ENCODE measurements around the gene TRIP10. TPM values are rescaled to one million over a fixed set of nuclear protein-coding genes. Genes with fewer than 3 reads are reported as not detected.
A peak's percentile ranks its signal among the peaks of the same experiment; 100 is the strongest.

Gene TRIP10
- total and polyA plus RNA-seq, 2 of the 13 experiments (the other 11 are each of a cell fraction or from before 2014, with no cell fraction given), result 32.5 to 33.2 TPM

GRCh38 chr19:6752256-6753177 lies 13.0 kb downstream of the TRIP10 start (continued):
- TF ChIP-seq RERE (CRISPR knock-in tag; IDR thresholded peaks at IDR 0.05; ENCODE audit: low read depth), result no peak
- no peak for TF ChIP-seq ZNF737 (CRISPR knock-in tag; IDR thresholded peaks at IDR 0.05; ENCODE audit: borderline replicate concordance)
- no peak for TF ChIP-seq CSRNP2 (CRISPR knock-in tag; conservative IDR thresholded peaks at IDR 0.05; ENCODE audit: low read depth)
- no peak for TF ChIP-seq ZMAT5 (CRISPR knock-in tag; IDR thresholded peaks at IDR 0.05; ENCODE audit: borderline replicate concordance, low read depth)
- 0 out of 2 replicates have a peak, but pooled peaks have one; percentile 67 for TF ChIP-seq ZSCAN12 (CRISPR knock-in tag; IDR thresholded peaks at IDR 0.05)
- peak; percentile 44; the same call in 1 of the 2 replicates for TF ChIP-seq PITX1 (CRISPR knock-in tag; IDR thresholded peaks at IDR 0.05)
- no peak for TF ChIP-seq CERS6 (CRISPR knock-in tag; IDR thresholded peaks at IDR 0.05)
- TF ChIP-seq, protein P1, sequence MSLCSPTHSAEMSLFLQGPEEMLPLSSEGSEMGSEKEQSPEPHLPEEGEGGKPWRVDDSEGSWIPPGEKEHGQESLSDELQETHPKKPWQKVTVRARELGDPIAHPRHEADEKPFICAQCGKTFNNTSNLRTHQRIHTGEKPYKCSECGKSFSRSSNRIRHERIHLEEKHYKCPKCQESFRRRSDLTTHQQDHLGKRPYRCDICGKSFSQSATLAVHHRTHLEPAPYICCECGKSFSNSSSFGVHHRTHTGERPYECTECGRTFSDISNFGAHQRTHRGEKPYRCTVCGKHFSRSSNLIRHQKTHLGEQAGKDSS (CRISPR knock-in tag; IDR thresholded peaks at IDR 0.05; ENCODE audit: borderline replicate concordance, low read depth), result 0 out of 2 replicates have a peak, but pooled peaks have one; percentile 65
- TF ChIP-seq ZNF782 (CRISPR knock-in tag; IDR thresholded peaks at IDR 0.05; ENCODE audit: borderline replicate concordance), result no peak
- peak; percentile 88; the same call in 1 of the 2 replicates for TF ChIP-seq ZNF333 (CRISPR knock-in tag; IDR thresholded peaks at IDR 0.05; ENCODE audit: borderline replicate concordance)
- TF ChIP-seq MAFF (IDR thresholded peaks at IDR 0.05; ENCODE audit: low read depth, low read length), result no peak
- TF ChIP-seq NFE2 (CRISPR knock-in tag; IDR thresholded peaks at IDR 0.05), result no peak
- no peak for TF ChIP-seq RFXAP (CRISPR knock-in tag; IDR thresholded peaks at IDR 0.05; ENCODE audit: borderline replicate concordance)
- no peak for TF ChIP-seq ZNF253 (CRISPR knock-in tag; IDR thresholded peaks at IDR 0.05; ENCODE audit: borderline replicate concordance)
- TF ChIP-seq SSRP1 (CRISPR knock-in tag; IDR thresholded peaks at IDR 0.05), result no peak
- peak; percentile 88 for TF ChIP-seq AGO2 (optimal IDR thresholded peaks at IDR 0.05; ENCODE audit: low read depth, low read length)
- peak; percentile 77 for TF ChIP-seq ASH2L (IDR thresholded peaks at IDR 0.05; ENCODE audit: insufficient read length, low read depth, low read length)
- TF ChIP-seq ZBTB7B (CRISPR knock-in tag; IDR thresholded peaks at IDR 0.05), result no peak

All from HepG2 (cell line).